ENCODE results near the gene PDGFB. TPM values are rescaled to one million over a fixed set of nuclear protein-coding genes. Genes with fewer than 3 reads are reported as not detected.

PDGFB gene
- total and polyA plus RNA-seq, 12 donors: 9.9 to 45.6 (median 18.5) TPM

GRCh38 chr22:39280250-39280649 lies 35.5 kb upstream of the PDGFB start:
- DNase-seq (no peak), ATAC-seq (no peak)
- 81 to 84% methylated on average over 7 of the region's 7 CpGs for WGBS, 2 donors
- Histone ChIP-seq H3K27ac (peak overlapping the region; percentile 17 to 89 (median 72)), H3K4me3 (no peak overlapping the region), H3K27me3 (no peaks in the 10 kb centered on the region), H3K4me1 (peaks cover 13 to 82% (median 65%) of the 10 kb centered on the region in 9 donors), H3K36me3 (no peaks in the 10 kb centered on the region), H3K9me3 (peaks cover 0 to 16% (median 6%) of the 10 kb centered on the region in 11 donors)
- TF ChIP-seq, protein P1, sequence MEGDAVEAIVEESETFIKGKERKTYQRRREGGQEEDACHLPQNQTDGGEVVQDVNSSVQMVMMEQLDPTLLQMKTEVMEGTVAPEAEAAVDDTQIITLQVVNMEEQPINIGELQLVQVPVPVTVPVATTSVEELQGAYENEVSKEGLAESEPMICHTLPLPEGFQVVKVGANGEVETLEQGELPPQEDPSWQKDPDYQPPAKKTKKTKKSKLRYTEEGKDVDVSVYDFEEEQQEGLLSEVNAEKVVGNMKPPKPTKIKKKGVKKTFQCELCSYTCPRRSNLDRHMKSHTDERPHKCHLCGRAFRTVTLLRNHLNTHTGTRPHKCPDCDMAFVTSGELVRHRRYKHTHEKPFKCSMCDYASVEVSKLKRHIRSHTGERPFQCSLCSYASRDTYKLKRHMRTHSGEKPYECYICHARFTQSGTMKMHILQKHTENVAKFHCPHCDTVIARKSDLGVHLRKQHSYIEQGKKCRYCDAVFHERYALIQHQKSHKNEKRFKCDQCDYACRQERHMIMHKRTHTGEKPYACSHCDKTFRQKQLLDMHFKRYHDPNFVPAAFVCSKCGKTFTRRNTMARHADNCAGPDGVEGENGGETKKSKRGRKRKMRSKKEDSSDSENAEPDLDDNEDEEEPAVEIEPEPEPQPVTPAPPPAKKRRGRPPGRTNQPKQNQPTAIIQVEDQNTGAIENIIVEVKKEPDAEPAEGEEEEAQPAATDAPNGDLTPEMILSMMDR (IDR thresholded peaks at IDR 0.05): no peak
- intact Hi-C loops (cut with DNase I): no loop called here

DNA sequence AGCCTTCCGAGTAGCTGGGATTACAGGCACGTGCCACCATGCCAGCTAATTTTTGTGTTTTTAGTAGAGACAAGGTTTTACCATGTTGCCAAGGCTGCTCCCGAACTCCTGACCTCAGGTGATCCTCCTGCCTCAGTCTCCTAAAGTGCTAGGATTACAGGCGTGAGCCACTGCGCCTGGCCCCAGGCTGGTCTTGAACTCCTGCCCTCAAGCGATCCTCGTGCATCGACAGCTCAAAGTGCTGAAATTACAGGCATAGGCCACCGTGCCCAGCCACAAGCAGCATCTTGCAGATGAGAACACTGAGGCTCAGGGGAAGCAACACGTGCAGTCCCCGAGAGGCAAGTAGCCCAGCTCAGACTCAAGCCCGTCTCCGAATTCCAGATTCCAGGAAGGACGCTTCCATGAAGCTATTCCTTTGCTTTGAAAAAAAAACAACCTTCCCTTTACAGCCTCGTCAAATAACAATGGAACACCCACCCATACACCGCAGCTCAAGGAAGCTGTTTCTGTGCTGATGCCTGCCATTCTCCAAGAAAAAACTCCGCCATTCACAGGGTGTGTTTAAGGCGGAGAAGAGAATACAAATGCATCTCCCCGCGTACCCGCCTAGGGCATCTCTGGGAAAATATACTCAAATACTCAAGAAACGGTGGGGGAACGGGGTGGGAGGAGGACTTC lies 34.5 kb upstream of the PDGFB start:
- DNase-seq: no peak
- Histone ChIP-seq H3K9me3 (peaks cover 0 to 9% (median 0%) of the 10 kb centered on the region in 11 donors), H3K4me3 (no peak overlapping the region), H3K27ac (peak overlapping the region; percentile 17 to 89 (median 72)), H3K4me1 (peaks cover 13 to 81% (median 65%) of the 10 kb centered on the region in 9 donors), H3K27me3 (no peaks in the 10 kb centered on the region), H3K36me3 (no peaks in the 10 kb centered on the region)
- intact Hi-C loops (cut with DNase I): loop anchor here in 1 of 10 donors (2.0 kb wide), 1 partner anchor 21 kb away; no protein-coding TSS in a partner anchor
- TF ChIP-seq, protein P1 (IDR thresholded peaks at IDR 0.05): no peak
- 63 to 69% methylated on average over 23 of the region's 23 CpGs for WGBS, 2 donors
- peak in 4 of 8 donors; percentile 7 to 41 (median 18) for ATAC-seq

DNA sequence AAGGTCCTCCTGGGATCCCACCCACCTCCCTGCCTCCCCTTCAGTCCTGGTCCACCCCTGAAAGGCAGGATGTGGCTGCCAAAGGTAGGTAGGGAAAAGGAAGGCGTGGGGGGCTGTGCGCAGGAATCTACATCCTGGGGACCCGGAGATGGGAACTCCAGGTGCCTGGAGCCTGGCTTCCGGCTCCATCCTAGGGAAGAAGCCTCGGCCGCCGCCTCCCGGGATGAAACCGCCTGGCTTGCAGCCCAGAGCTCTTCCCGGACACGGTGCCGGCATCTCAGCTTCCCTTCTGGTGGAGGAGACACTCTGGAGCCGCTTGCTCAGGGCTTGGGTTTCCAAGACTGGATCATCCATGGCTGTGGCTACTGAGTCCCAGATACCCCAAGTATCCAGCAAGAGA lies 33.3 kb upstream of the PDGFB start:
- intact Hi-C loops (cut with DNase I): loop anchor here in 1 of 10 donors (2.0 kb wide), 1 partner anchor 23 kb away; no protein-coding TSS in a partner anchor
- 34 to 38% methylated on average over 13 of the region's 13 CpGs for WGBS, 2 donors
- TF ChIP-seq, protein P1 (IDR thresholded peaks at IDR 0.05): peak in 1 of 9 donors; percentile 27
- peak; percentile 49 to 82 (median 66) for ATAC-seq
- Histone ChIP-seq H3K4me1 (peaks cover 5 to 68% (median 53%) of the 10 kb centered on the region in 9 donors), H3K9me3 (peaks cover 0 to 9% (median 0%) of the 10 kb centered on the region in 11 donors), H3K36me3 (no peaks in the 10 kb centered on the region), H3K4me3 (peak overlapping the region in 1 of 10 donors; percentile 12), H3K27me3 (no peaks in the 10 kb centered on the region), H3K27ac (peak overlapping the region in 9 of 10 donors; percentile 52 to 89 (median 77))
- peak; percentile 71 to 75 for DNase-seq

DNA sequence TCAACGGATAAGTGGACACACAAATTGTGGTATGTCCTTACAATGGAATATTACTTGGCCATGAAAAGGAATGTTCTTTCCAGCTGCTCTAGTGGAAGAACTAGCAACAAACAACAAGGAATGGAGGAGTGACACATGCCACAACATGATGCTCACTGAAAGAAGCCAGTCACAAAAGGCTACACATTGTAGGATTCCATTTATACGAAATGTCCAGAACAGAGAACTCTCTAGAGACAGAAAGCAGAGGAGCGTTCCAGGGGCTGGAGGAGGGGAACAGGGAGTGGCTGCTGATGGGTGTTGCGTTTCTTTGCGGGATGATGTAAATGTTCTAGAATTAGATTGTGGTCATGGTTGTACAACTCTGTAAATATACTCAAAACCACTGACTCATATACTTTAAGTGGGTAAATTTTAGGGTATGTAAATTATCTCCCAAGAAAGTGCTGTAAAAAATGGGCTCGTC lies 32.4 kb upstream of the PDGFB start:
- WGBS, 2 donors: 60 to 63% methylated on average over 6 of the region's 6 CpGs
- TF ChIP-seq, protein P1 (IDR thresholded peaks at IDR 0.05): no peak
- no peaks in the 10 kb centered on the region for H3K27me3 ChIP-seq
- H3K4me3 ChIP-seq: no peak overlapping the region
- intact Hi-C loops (cut with DNase I): no loop called here
- ATAC-seq: peak in 1 of 8 donors; percentile 22
- peaks cover 0 to 9% (median 0%) of the 10 kb centered on the region in 11 donors for H3K9me3 ChIP-seq
- peak overlapping the region in 9 of 10 donors; percentile 52 to 89 (median 72) for H3K27ac ChIP-seq
- no peaks in the 10 kb centered on the region for H3K36me3 ChIP-seq
- peaks cover 3 to 59% (median 45%) of the 10 kb centered on the region in 9 donors for H3K4me1 ChIP-seq
- no peak for DNase-seq

Data from heart right ventricle (tissue), 16 donors.